ENCODE results near the gene ESRP2.

ESRP2 gene

DNA sequence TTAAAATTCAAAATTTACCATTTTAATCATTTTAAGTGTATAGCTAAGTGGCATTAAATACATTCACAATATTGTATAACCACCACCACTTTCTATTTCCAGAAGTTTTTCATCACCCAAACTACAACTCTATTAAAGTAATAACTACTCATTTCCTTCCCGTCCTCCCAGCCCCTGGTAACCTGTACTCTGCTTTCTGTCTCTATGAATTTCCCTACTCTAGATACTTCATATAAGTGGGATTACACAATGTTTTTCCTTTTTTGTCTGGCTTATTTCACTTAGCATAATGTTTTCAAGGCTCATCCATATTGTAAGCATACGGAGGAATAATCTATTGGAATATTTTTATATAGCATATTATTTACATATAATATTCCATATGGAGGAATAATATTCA lies 29.7 kb downstream of the ESRP2 start:
- H3K4me3 ChIP-seq (ENCODE audit: low read depth, low read length), result no peak overlapping the region
- TF ChIP-seq, protein P1, sequence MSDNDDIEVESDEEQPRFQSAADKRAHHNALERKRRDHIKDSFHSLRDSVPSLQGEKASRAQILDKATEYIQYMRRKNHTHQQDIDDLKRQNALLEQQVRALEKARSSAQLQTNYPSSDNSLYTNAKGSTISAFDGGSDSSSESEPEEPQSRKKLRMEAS (IDR thresholded peaks at IDR 0.05; ENCODE audit: low read depth, low read length), result no peak
- TF ChIP-seq MYC (IDR thresholded peaks at IDR 0.05; ENCODE audit: low read depth, low read length) (no peak), POLR2A (IDR thresholded peaks at IDR 0.05; ENCODE audit: extremely low read depth, insufficient read length) (no peak)
- TF ChIP-seq, protein P2, sequence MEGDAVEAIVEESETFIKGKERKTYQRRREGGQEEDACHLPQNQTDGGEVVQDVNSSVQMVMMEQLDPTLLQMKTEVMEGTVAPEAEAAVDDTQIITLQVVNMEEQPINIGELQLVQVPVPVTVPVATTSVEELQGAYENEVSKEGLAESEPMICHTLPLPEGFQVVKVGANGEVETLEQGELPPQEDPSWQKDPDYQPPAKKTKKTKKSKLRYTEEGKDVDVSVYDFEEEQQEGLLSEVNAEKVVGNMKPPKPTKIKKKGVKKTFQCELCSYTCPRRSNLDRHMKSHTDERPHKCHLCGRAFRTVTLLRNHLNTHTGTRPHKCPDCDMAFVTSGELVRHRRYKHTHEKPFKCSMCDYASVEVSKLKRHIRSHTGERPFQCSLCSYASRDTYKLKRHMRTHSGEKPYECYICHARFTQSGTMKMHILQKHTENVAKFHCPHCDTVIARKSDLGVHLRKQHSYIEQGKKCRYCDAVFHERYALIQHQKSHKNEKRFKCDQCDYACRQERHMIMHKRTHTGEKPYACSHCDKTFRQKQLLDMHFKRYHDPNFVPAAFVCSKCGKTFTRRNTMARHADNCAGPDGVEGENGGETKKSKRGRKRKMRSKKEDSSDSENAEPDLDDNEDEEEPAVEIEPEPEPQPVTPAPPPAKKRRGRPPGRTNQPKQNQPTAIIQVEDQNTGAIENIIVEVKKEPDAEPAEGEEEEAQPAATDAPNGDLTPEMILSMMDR (IDR thresholded peaks at IDR 0.05; ENCODE audit: low read depth, low read length), result no peak
- DNase-seq (ENCODE audit: low read depth), result no peak

GRCh38 chr16:68202091-68202519 lies 33.8 kb downstream of the ESRP2 start:
- no peak for DNase-seq (ENCODE audit: low read depth)
- TF ChIP-seq POLR2A (IDR thresholded peaks at IDR 0.05; ENCODE audit: extremely low read depth, insufficient read length) (no peak), MYC (IDR thresholded peaks at IDR 0.05; ENCODE audit: low read depth, low read length) (no peak)
- TF ChIP-seq, protein P2 (IDR thresholded peaks at IDR 0.05; ENCODE audit: low read depth, low read length), result no peak
- TF ChIP-seq, protein P1 (IDR thresholded peaks at IDR 0.05; ENCODE audit: low read depth, low read length), result no peak
- no peak overlapping the region for H3K4me3 ChIP-seq (ENCODE audit: low read depth, low read length)

- no peak overlapping the region for H3K4me3 ChIP-seq (ENCODE audit: low read depth, low read length)
- no peak for TF ChIP-seq POLR2A (IDR thresholded peaks at IDR 0.05; ENCODE audit: extremely low read depth, insufficient read length)
- no peak for TF ChIP-seq MYC (IDR thresholded peaks at IDR 0.05; ENCODE audit: low read depth, low read length)
- TF ChIP-seq, protein P2 (IDR thresholded peaks at IDR 0.05; ENCODE audit: low read depth, low read length), result no peak
- DNase-seq (ENCODE audit: low read depth), result no peak
These were observed 35.7 kb downstream of the ESRP2 start for GRCh38 chr16:68200088-68200783.

- DNase-seq (ENCODE audit: low read depth), result no peak
- H3K4me3 ChIP-seq (ENCODE audit: low read depth, low read length), result no peak overlapping the region
- TF ChIP-seq, protein P1 (IDR thresholded peaks at IDR 0.05; ENCODE audit: low read depth, low read length), result no peak
- TF ChIP-seq MYC (IDR thresholded peaks at IDR 0.05; ENCODE audit: low read depth, low read length), result no peak
- TF ChIP-seq, protein P2 (IDR thresholded peaks at IDR 0.05; ENCODE audit: low read depth, low read length), result no peak
- no peak for TF ChIP-seq POLR2A (IDR thresholded peaks at IDR 0.05; ENCODE audit: extremely low read depth, insufficient read length)
These were observed 38.7 kb downstream of the ESRP2 start for GRCh38 chr16:68197250-68197649.

GRCh38 chr16:68194251-68194650 lies 41.7 kb downstream of the ESRP2 start:
- no peak for DNase-seq (ENCODE audit: low read depth)
- H3K4me3 ChIP-seq (ENCODE audit: low read depth, low read length), result no peak overlapping the region
- TF ChIP-seq, protein P1 (IDR thresholded peaks at IDR 0.05; ENCODE audit: low read depth, low read length), result no peak
- TF ChIP-seq MYC (IDR thresholded peaks at IDR 0.05; ENCODE audit: low read depth, low read length) (no peak), POLR2A (IDR thresholded peaks at IDR 0.05; ENCODE audit: extremely low read depth, insufficient read length) (no peak)
- TF ChIP-seq, protein P2 (IDR thresholded peaks at IDR 0.05; ENCODE audit: low read depth, low read length), result no peak

Data from NB4 (cell line).